Measurements from ENCODE around the gene KCNB1.

KCNB1 gene

GRCh38 chr20:49501917-49502316, 19.4 kb upstream of the KCNB1 start:
- H3K4me3 ChIP-seq (ENCODE audit: low read depth, low read length) = no peak overlapping the region
- TF ChIP-seq CTCF (IDR thresholded peaks at IDR 0.05; ENCODE audit: low read depth, low read length) = no peak

- TF ChIP-seq CTCF (IDR thresholded peaks at IDR 0.05; ENCODE audit: low read depth, low read length) = no peak
- H3K4me3 ChIP-seq (ENCODE audit: low read depth, low read length) = no peak overlapping the region
Measured at GRCh38 chr20:49497398-49497669, 14.9 kb upstream of the KCNB1 start.

GRCh38 chr20:49496553-49497397, 14.3 kb upstream of the KCNB1 start:
- no peak for TF ChIP-seq CTCF (IDR thresholded peaks at IDR 0.05; ENCODE audit: low read depth, low read length)

GRCh38 chr20:49496043-49496442, 13.6 kb upstream of the KCNB1 start:
- no peak for TF ChIP-seq CTCF (IDR thresholded peaks at IDR 0.05; ENCODE audit: low read depth, low read length)
- H3K4me3 ChIP-seq (ENCODE audit: low read depth, low read length) = no peak overlapping the region

More at GRCh38 chr20:49496553-49497397, 14.3 kb upstream of the KCNB1 start:
- H3K4me3 ChIP-seq (ENCODE audit: low read depth, low read length) = no peak overlapping the region

GRCh38 chr20:49490689-49491088, 8.2 kb upstream of the KCNB1 start:
- no peak for TF ChIP-seq CTCF (IDR thresholded peaks at IDR 0.05; ENCODE audit: low read depth, low read length)

GRCh38 chr20:49489688-49490087, 7.2 kb upstream of the KCNB1 start:
- TF ChIP-seq CTCF (IDR thresholded peaks at IDR 0.05; ENCODE audit: low read depth, low read length) = no peak
- H3K4me3 ChIP-seq (ENCODE audit: low read depth, low read length) = no peak overlapping the region

More at GRCh38 chr20:49490689-49491088, 8.2 kb upstream of the KCNB1 start:
- H3K4me3 ChIP-seq (ENCODE audit: low read depth, low read length) = no peak overlapping the region

GRCh38 chr20:49486064-49486463, 3.6 kb upstream of the KCNB1 start:
- H3K4me3 ChIP-seq (ENCODE audit: low read depth, low read length) = no peak overlapping the region
- TF ChIP-seq CTCF (IDR thresholded peaks at IDR 0.05; ENCODE audit: low read depth, low read length) = no peak
